CD14-positive monocyte (primary cell): ENCODE results near the gene SORBS2. TPM values are rescaled to one million over a fixed set of nuclear protein-coding genes. Genes with fewer than 3 reads are reported as not detected.

Source experiments
- DNase-seq, 3 donors: peaks; one replicate each; pipeline ENCODE4 v3.0.0-alpha.2; 2011 to 2022
- H2AFZ ChIP-seq: 2 replicates; pipeline ENCODE4 v1.6.0; 2012; ENCODE audit warnings: mild to moderate bottlenecking, low read depth, low read length, inconsistent platforms; ENCODE audit not compliant: insufficient read depth, poor library complexity, severe bottlenecking
- H3K27ac ChIP-seq, 2 donors: 1 replicate in 1 of 2; 2 replicates in 1 of 2; pipeline ENCODE4 v1.5.1; 2012 to 2013; ENCODE audit warnings: low read length in 2 of 2, control low read depth in 1 of 2, inconsistent platforms in 1 of 2, low read depth in 1 of 2, mild to moderate bottlenecking in 1 of 2
- H3K27me3 ChIP-seq, 2 donors: one replicate each; pipeline versions ENCODE4 v1.6.0 to v1.6.1; 2011 to 2013; ENCODE audit warnings: low read length in 2 of 2; ENCODE audit not compliant: control insufficient read depth in 2 of 2, insufficient read depth in 2 of 2
- H3K36me3 ChIP-seq, 2 donors: replicated peaks in 1 of 2; 1 replicate in 1 of 2; 2 replicates in 1 of 2; pipeline versions ENCODE4 v1.5.1 to v1.6.1; 2012 to 2013; ENCODE audit warnings: low read length in 2 of 2, control low read depth in 1 of 2, inconsistent platforms in 1 of 2, mild to moderate bottlenecking in 1 of 2; ENCODE audit not compliant: insufficient read depth in 2 of 2, control insufficient read depth in 1 of 2
- H3K4me1 ChIP-seq, 2 donors: 1 replicate in 1 of 2; 2 replicates in 1 of 2; pipeline versions ENCODE4 v1.5.1 to v1.6.1; 2012 to 2013; ENCODE audit warnings: low read length in 2 of 2, control low read depth in 1 of 2, inconsistent platforms in 1 of 2, mild to moderate bottlenecking in 1 of 2, moderate library complexity in 1 of 2; ENCODE audit not compliant: insufficient read depth in 2 of 2, control insufficient read depth in 1 of 2
- H3K4me2 ChIP-seq: replicated peaks from 2 replicates; pipeline ENCODE3; 2012; ENCODE audit warnings: low read length, moderate library complexity, mild to moderate bottlenecking; ENCODE audit not compliant: poor library complexity, severe bottlenecking; ENCODE audit errors: extremely low read depth
- H3K4me3 ChIP-seq, 3 experiments: fragments of 200-600 bp in 1 of 3; sonication (generic) in 1 of 3; replicated peaks in 1 of 3; 1 replicate in 2 of 3; 2 replicates in 1 of 3; pipeline ENCODE4 v1.5.1; 2011 to 2013; ENCODE audit warnings: low read length in 3 of 3, mild to moderate bottlenecking in 3 of 3, control low read depth in 2 of 3, low read depth in 2 of 3, inconsistent platforms in 1 of 3, moderate library complexity in 1 of 3
- H3K79me2 ChIP-seq: 2 replicates; pipeline ENCODE4 v1.6.0; 2012; ENCODE audit warnings: mild to moderate bottlenecking, control low read depth, inconsistent platforms, low read length, moderate library complexity; ENCODE audit not compliant: insufficient read depth
- H3K9ac ChIP-seq: 2 replicates; pipeline ENCODE4 v1.6.0; 2017; ENCODE audit warnings: low read length, mild to moderate bottlenecking; ENCODE audit not compliant: insufficient read depth, poor library complexity, severe bottlenecking
- H3K9me3 ChIP-seq, 2 donors: replicated peaks in 1 of 2; 1 replicate in 1 of 2; 2 replicates in 1 of 2; pipeline versions ENCODE4 v1.5.1 to v1.6.1; 2012 to 2013; ENCODE audit warnings: low read length in 2 of 2, control low read depth in 1 of 2; ENCODE audit not compliant: control insufficient read depth in 1 of 2, insufficient read depth in 1 of 2
- H4K20me1 ChIP-seq: 2 replicates; pipeline ENCODE4 v1.6.0; 2012; ENCODE audit warnings: mild to moderate bottlenecking, low read length, control low read depth, moderate library complexity; ENCODE audit not compliant: insufficient read depth
- H3K27ac Mint-ChIP-seq, 7 donors: one replicate each; pipeline ENCODE4 v1.8.0; 2020; ENCODE audit warnings: mild to moderate bottlenecking in 7 of 7, mixed read lengths in 7 of 7, moderate library complexity in 6 of 7, inconsistent platforms in 2 of 7
- H3K27me3 Mint-ChIP-seq, 3 donors: one replicate each; pipeline ENCODE4 v1.8.0; 2021 to 2022; ENCODE audit warnings: low read depth in 3 of 3, mild to moderate bottlenecking in 3 of 3, mixed read lengths in 3 of 3, moderate library complexity in 3 of 3, inconsistent platforms in 1 of 3
- H3K36me3 Mint-ChIP-seq, 2 donors: one replicate each; pipeline ENCODE4 v1.8.0; 2020; ENCODE audit warnings: mixed read lengths in 2 of 2, inconsistent platforms in 1 of 2, mild to moderate bottlenecking in 1 of 2
- H3K4me1 Mint-ChIP-seq: one replicate; pipeline ENCODE4 v1.8.0; 2020; ENCODE audit warnings: mild to moderate bottlenecking, mixed read lengths
- H3K4me3 Mint-ChIP-seq, 2 donors: one replicate each; pipeline ENCODE4 v1.8.0; 2020; ENCODE audit warnings: mild to moderate bottlenecking in 2 of 2, mixed read lengths in 2 of 2, moderate library complexity in 1 of 2
- H3K9me3 Mint-ChIP-seq, 7 donors: one replicate each; pipeline ENCODE4 v1.8.0; 2020 to 2022; ENCODE audit warnings: mixed read lengths in 7 of 7, mild to moderate bottlenecking in 6 of 7, moderate library complexity in 6 of 7, inconsistent platforms in 2 of 7
- WGBS: methylation state at CpG from one replicate; pipeline ENCODE4 v1.1.5; 2013; ENCODE audit warnings: missing lambda C conversion rate; ENCODE audit not compliant: insufficient coverage; 5-methylcytosine and 5-hydroxymethylcytosine counted together
- intact Hi-C, 2 donors: fragments of 100-400 bp; cut with micrococcal nuclease; formaldehyde crosslinking; loops; one replicate each; pipeline versions ENCODE4 v1.15.0 to v1.15.1; 2023
- polyA plus RNA-seq, 3 donors: library from polyadenylated mRNA; depleted of rRNA in 1 of 3; unstranded in 2 of 3; stranded (reverse) in 1 of 3; fragments of 300-500 nt in 2 of 3; fragments of >200 nt in 1 of 3; fragmentation: Illumina TruSeq in 2 of 3; gene quantifications; 1 replicate in 2 of 3; 2 replicates in 1 of 3; pipeline ENCODE4 v1.2.3, GENCODE V29; 2012 to 2021
- TF ChIP-seq, protein P1 (sequence below): fragments of 200-600 bp; IDR thresholded peaks from one replicate; pipeline ENCODE4 v1.8.0; 2022; ENCODE audit warnings: antibody characterized with exemption, mild to moderate bottlenecking

The SORBS2 gene
- polyA plus RNA-seq, 3 donors, result not detected

DNA sequence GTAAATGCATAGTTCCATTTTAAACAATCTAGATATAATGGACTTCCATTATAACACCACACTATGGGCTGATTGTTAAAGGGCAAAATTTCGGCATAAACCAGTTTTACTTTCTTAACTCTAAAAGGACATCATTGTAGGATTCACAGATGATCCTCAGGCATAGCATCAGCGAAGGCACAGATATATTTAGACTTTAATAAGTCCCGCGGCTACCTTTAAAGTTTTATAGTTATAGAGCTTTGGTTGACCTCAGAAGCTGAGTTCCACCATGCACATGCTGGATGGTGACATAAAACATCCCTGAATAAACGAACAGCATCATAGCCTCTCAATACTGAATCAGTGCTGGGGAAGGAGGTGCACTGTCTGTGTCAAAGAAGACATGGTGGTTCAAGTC, 151.7 kb downstream of the SORBS2 start:
- DNase-seq, result no peak
- H3K27me3 Mint-ChIP-seq, result peaks cover 4 to 9% (median 6%) of the 10 kb centered on the region in 3 donors
- H3K9me3 Mint-ChIP-seq, result peaks cover 0 to 3% (median 0%) of the 10 kb centered on the region in 7 donors
- H3K4me3 ChIP-seq, result no peak overlapping the region
- H3K27ac ChIP-seq, result no peak overlapping the region
- intact Hi-C loops, result no loop called here
- TF ChIP-seq, protein P1, sequence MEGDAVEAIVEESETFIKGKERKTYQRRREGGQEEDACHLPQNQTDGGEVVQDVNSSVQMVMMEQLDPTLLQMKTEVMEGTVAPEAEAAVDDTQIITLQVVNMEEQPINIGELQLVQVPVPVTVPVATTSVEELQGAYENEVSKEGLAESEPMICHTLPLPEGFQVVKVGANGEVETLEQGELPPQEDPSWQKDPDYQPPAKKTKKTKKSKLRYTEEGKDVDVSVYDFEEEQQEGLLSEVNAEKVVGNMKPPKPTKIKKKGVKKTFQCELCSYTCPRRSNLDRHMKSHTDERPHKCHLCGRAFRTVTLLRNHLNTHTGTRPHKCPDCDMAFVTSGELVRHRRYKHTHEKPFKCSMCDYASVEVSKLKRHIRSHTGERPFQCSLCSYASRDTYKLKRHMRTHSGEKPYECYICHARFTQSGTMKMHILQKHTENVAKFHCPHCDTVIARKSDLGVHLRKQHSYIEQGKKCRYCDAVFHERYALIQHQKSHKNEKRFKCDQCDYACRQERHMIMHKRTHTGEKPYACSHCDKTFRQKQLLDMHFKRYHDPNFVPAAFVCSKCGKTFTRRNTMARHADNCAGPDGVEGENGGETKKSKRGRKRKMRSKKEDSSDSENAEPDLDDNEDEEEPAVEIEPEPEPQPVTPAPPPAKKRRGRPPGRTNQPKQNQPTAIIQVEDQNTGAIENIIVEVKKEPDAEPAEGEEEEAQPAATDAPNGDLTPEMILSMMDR, result no peak
- no peaks in the 10 kb centered on the region for H3K36me3 Mint-ChIP-seq
- H3K4me1 ChIP-seq, result no peaks in the 10 kb centered on the region
- no peaks in the 10 kb centered on the region for H3K9me3 ChIP-seq
- H4K20me1 ChIP-seq, result no peaks in the 10 kb centered on the region
- no peaks in the 10 kb centered on the region for H3K79me2 ChIP-seq
- H3K4me2 ChIP-seq, result no peak overlapping the region
- no peaks in the 10 kb centered on the region for H3K4me1 Mint-ChIP-seq
- H3K36me3 ChIP-seq, result no peaks in the 10 kb centered on the region
- H3K27me3 ChIP-seq, result no peaks in the 10 kb centered on the region
- no peak overlapping the region for H3K4me3 Mint-ChIP-seq
- no peak overlapping the region for H3K27ac Mint-ChIP-seq
- no CpG with 5 or more reads among the region's 5 CpGs for WGBS
- no peak overlapping the region for H3K9ac ChIP-seq
- no peak overlapping the region for H2AFZ ChIP-seq

DNA sequence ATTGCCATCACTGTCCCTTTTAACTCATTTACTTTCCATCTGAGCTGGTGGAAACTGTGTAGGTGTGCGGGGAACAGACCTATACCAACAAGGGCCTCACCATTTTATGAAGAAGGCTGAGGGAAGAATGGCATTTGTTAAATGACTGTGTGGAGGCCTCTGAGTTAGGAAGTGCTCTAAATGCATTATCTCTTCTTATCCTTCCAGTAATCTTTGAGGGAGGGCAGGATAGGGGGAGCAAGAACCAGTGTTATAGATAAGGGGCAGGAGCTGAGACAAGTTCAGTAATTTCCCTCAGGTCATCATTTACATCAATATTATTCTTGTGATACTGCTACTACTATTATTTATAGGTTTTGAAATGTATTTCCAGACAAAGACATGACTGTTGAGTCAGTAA, 154.3 kb downstream of the SORBS2 start:
- Histone ChIP-seq H3K4me1 (no peaks in the 10 kb centered on the region), H3K79me2 (no peaks in the 10 kb centered on the region), H4K20me1 (no peaks in the 10 kb centered on the region), H3K9ac (no peak overlapping the region), H3K4me2 (no peak overlapping the region), H2AFZ (no peak overlapping the region), H3K9me3 (no peaks in the 10 kb centered on the region), H3K4me3 (no peak overlapping the region), H3K27ac (no peak overlapping the region), H3K27me3 (no peaks in the 10 kb centered on the region), H3K36me3 (no peaks in the 10 kb centered on the region)
- peak overlapping the region in 1 of 7 donors; percentile 28 for H3K27ac Mint-ChIP-seq
- TF ChIP-seq, protein P1, result no peak
- peaks cover 0 to 3% (median 0%) of the 10 kb centered on the region in 7 donors for H3K9me3 Mint-ChIP-seq
- no peak for DNase-seq
- H3K36me3 Mint-ChIP-seq, result no peaks in the 10 kb centered on the region
- H3K4me1 Mint-ChIP-seq, result no peaks in the 10 kb centered on the region
- H3K4me3 Mint-ChIP-seq, result no peak overlapping the region
- peaks cover 4 to 9% (median 4%) of the 10 kb centered on the region in 3 donors for H3K27me3 Mint-ChIP-seq
- intact Hi-C loops, result no loop called here
- WGBS, result no CpG with 5 or more reads among the region's 1 CpG
